Measurements from ENCODE around the gene CEP250.
"Not testable (repeated sequence)": the region's sequence is repeated elsewhere in the genome, so short reads cannot be mapped to it uniquely, and the experiment has no call there.

The CEP250 gene

GRCh38 chr20:35457539-35457938, 2.1 kb downstream of the CEP250 start:
- DNase-seq = not testable (repeated sequence)

- no peak for DNase-seq
Measured at GRCh38 chr20:35458388-35458787, 3.0 kb downstream of the CEP250 start.

- DNase-seq = no peak
Measured at GRCh38 chr20:35461620-35462019, 6.2 kb downstream of the CEP250 start.

- DNase-seq = no peak
Measured at GRCh38 chr20:35462351-35462750, 7.0 kb downstream of the CEP250 start.

GRCh38 chr20:35463455-35464300, 8.3 kb downstream of the CEP250 start:
- DNase-seq = peak; percentile 37 to 47

GRCh38 chr20:35465976-35466375, 10.6 kb downstream of the CEP250 start:
- no peak for DNase-seq

- DNase-seq = no peak
Measured at GRCh38 chr20:35466856-35467255, 11.5 kb downstream of the CEP250 start.

- DNase-seq = no peak
Measured at GRCh38 chr20:35467339-35468224, 12.2 kb downstream of the CEP250 start.

GRCh38 chr20:35468671-35469334, 13.4 kb downstream of the CEP250 start:
- no peak for DNase-seq

GRCh38 chr20:35472209-35472608, 16.8 kb downstream of the CEP250 start:
- no peak for DNase-seq

- no peak for DNase-seq
Measured at GRCh38 chr20:35473684-35474083, 18.3 kb downstream of the CEP250 start.

GRCh38 chr20:35474303-35474871, 19.0 kb downstream of the CEP250 start:
- DNase-seq = no peak

GRCh38 chr20:35476288-35476687, 20.9 kb downstream of the CEP250 start:
- DNase-seq = no peak

GRCh38 chr20:35478804-35479472, 23.5 kb downstream of the CEP250 start:
- DNase-seq = no peak

GRCh38 chr20:35479798-35480197, 24.4 kb downstream of the CEP250 start:
- no peak for DNase-seq

GRCh38 chr20:35487479-35487878, 32.1 kb downstream of the CEP250 start:
- DNase-seq = no peak

- no peak for DNase-seq
Measured at GRCh38 chr20:35489717-35490116, 34.3 kb downstream of the CEP250 start.

- peak; percentile 32 to 34 for DNase-seq
Measured at GRCh38 chr20:35490736-35491181, 35.4 kb downstream of the CEP250 start.

- DNase-seq = no peak
Measured at GRCh38 chr20:35491823-35492222, 36.4 kb downstream of the CEP250 start.

- no peak for DNase-seq
Measured at GRCh38 chr20:35492352-35492751, 37.0 kb downstream of the CEP250 start.

GRCh38 chr20:35496481-35496880, 41.1 kb downstream of the CEP250 start:
- no peak for DNase-seq

GRCh38 chr20:35497320-35497719, 41.9 kb downstream of the CEP250 start:
- DNase-seq = no peak
